Measurements from ENCODE around the gene AVEN.

DNA sequence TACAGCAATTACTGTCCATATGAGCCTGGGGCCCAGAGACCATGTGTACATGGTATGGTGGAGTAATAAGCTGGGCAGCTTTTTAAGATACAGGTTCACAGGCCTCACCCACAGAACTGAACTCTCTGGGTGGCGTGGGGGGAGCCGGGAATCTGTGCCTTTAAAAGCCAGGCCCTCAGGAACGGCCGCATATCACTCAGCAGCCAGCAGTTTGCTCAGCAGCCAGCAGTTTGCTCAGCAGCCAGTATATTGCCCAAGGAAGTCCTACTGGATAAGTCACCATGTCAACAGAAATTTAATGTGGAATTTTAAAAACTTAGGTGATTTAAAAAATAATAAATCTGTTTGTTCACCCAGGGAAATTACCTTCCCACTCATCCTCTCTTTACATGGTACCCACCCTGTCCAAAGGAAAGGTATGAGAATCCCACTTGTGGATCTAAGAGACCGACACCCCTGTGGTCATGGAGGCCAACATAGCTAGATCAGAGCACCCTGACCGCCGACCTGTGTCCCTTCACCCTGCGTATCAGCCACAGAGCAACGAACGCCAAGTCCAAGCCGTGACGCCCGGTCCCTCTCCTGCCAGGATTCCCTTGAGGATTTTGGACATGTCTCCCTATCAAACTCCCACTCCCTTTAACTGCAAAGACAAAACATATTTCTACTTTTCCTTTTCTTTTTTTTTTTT is 166.4 kb downstream of the AVEN start:
- TF ChIP-seq, protein P1, sequence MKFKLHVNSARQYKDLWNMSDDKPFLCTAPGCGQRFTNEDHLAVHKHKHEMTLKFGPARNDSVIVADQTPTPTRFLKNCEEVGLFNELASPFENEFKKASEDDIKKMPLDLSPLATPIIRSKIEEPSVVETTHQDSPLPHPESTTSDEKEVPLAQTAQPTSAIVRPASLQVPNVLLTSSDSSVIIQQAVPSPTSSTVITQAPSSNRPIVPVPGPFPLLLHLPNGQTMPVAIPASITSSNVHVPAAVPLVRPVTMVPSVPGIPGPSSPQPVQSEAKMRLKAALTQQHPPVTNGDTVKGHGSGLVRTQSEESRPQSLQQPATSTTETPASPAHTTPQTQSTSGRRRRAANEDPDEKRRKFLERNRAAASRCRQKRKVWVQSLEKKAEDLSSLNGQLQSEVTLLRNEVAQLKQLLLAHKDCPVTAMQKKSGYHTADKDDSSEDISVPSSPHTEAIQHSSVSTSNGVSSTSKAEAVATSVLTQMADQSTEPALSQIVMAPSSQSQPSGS (IDR thresholded peaks at IDR 0.05; ENCODE audit: low read length), result no peak
- TF ChIP-seq CREB1 (IDR thresholded peaks at IDR 0.05) (no peak), SIN3A (conservative IDR thresholded peaks at IDR 0.05 in 1 of 2, IDR thresholded peaks at IDR 0.05 in 1 of 2; ENCODE audit: low read depth in 1 of 2, low read length in 2 of 2) (no peak), ASH2L (IDR thresholded peaks at IDR 0.05; ENCODE audit: low read length) (no peak), POLR2A (IDR thresholded peaks at IDR 0.05; ENCODE audit: control extremely low read depth in 1 of 2, low read depth in 2 of 2, low read length in 2 of 2) (no peak), EGR1 (IDR thresholded peaks at IDR 0.05; ENCODE audit: borderline replicate concordance, low read depth, low read length) (no peak), CHD2 (IDR thresholded peaks at IDR 0.05; ENCODE audit: low read length) (no peak), SRF (IDR thresholded peaks at IDR 0.05; ENCODE audit: low read depth, low read length) (no peak), GABPA (IDR thresholded peaks at IDR 0.05; ENCODE audit: borderline replicate concordance, insufficient read depth, low read length) (no peak)
- TF ChIP-seq, protein P2, sequence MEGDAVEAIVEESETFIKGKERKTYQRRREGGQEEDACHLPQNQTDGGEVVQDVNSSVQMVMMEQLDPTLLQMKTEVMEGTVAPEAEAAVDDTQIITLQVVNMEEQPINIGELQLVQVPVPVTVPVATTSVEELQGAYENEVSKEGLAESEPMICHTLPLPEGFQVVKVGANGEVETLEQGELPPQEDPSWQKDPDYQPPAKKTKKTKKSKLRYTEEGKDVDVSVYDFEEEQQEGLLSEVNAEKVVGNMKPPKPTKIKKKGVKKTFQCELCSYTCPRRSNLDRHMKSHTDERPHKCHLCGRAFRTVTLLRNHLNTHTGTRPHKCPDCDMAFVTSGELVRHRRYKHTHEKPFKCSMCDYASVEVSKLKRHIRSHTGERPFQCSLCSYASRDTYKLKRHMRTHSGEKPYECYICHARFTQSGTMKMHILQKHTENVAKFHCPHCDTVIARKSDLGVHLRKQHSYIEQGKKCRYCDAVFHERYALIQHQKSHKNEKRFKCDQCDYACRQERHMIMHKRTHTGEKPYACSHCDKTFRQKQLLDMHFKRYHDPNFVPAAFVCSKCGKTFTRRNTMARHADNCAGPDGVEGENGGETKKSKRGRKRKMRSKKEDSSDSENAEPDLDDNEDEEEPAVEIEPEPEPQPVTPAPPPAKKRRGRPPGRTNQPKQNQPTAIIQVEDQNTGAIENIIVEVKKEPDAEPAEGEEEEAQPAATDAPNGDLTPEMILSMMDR (IDR thresholded peaks at IDR 0.05; ENCODE audit: control extremely low read depth in 1 of 3, insufficient read depth in 1 of 3, low read depth in 1 of 3, low read length in 3 of 3), result no peak

Data from H1 (cell line).